ENCODE data around the gene FJX1.

FJX1 gene

GRCh38 chr11:35658020-35658948, 40.0 kb downstream of the FJX1 start:
- Histone ChIP-seq H3K9ac (ENCODE audit: low read length) (no peak overlapping the region), H3K27ac (ENCODE audit: low read depth, low read length, poor library complexity, severe bottlenecking) (no peak overlapping the region), H3F3A (ENCODE audit: insufficient read depth, low read length) (no peaks in the 10 kb centered on the region), H3K36me3 (ENCODE audit: insufficient read depth, low read length) (no peaks in the 10 kb centered on the region; the same call in 1 of the 2 replicates), H3K4me1 (ENCODE audit: insufficient read depth, low read length, severe bottlenecking) (peaks cover 18% of the 10 kb centered on the region), H4K20me1 (ENCODE audit: insufficient read depth, low read length) (no peaks in the 10 kb centered on the region), H3K4me3 (ENCODE audit: low read depth, low read length, poor library complexity, severe bottlenecking) (no peak overlapping the region), H2AFZ (ENCODE audit: low read length) (no peak overlapping the region), H3K27me3 (ENCODE audit: insufficient read depth, low read length) (no peaks in the 10 kb centered on the region), H3K9me3 (ENCODE audit: low read length) (no peaks in the 10 kb centered on the region), H3K79me2 (ENCODE audit: insufficient read depth, low read length) (no peaks in the 10 kb centered on the region), H3K4me2 (ENCODE audit: low read length) (no peak overlapping the region), H3K9me2 (ENCODE audit: low read depth, low read length) (no peaks in the 10 kb centered on the region)
- TF ChIP-seq CTCF (IDR thresholded peaks at IDR 0.05; ENCODE audit: low read length) (no peak), EZH2 (IDR thresholded peaks at IDR 0.05; ENCODE audit: borderline replicate concordance, low read length) (no peak)

- Histone ChIP-seq H2AFZ (ENCODE audit: low read length) (peak overlapping the region; percentile 45; the same call in 1 of the 2 replicates), H3F3A (ENCODE audit: insufficient read depth, low read length) (no peaks in the 10 kb centered on the region), H3K4me2 (ENCODE audit: low read length) (peak overlapping the region; percentile 69), H3K9me2 (ENCODE audit: low read depth, low read length) (no peaks in the 10 kb centered on the region), H3K36me3 (ENCODE audit: insufficient read depth, low read length) (peaks cover 12% of the 10 kb centered on the region), H3K27me3 (ENCODE audit: insufficient read depth, low read length) (no peaks in the 10 kb centered on the region), H3K4me3 (ENCODE audit: low read depth, low read length, poor library complexity, severe bottlenecking) (peak overlapping the region; percentile 60), H3K9me3 (ENCODE audit: low read length) (peaks cover 11% of the 10 kb centered on the region; the same call in 1 of the 2 replicates), H3K4me1 (ENCODE audit: insufficient read depth, low read length, severe bottlenecking) (peaks cover 31% of the 10 kb centered on the region), H3K27ac (ENCODE audit: low read depth, low read length, poor library complexity, severe bottlenecking) (no peak overlapping the region), H3K79me2 (ENCODE audit: insufficient read depth, low read length) (no peaks in the 10 kb centered on the region), H3K9ac (ENCODE audit: low read length) (peak overlapping the region; percentile 46), H4K20me1 (ENCODE audit: insufficient read depth, low read length) (no peaks in the 10 kb centered on the region)
- no peak for TF ChIP-seq EZH2 (IDR thresholded peaks at IDR 0.05; ENCODE audit: borderline replicate concordance, low read length)
- TF ChIP-seq CTCF (IDR thresholded peaks at IDR 0.05; ENCODE audit: low read length), result no peak
These were observed 43.3 kb downstream of the FJX1 start for GRCh38 chr11:35661534-35661933.

- H4K20me1 ChIP-seq (ENCODE audit: insufficient read depth, low read length), result no peaks in the 10 kb centered on the region
- H3K27ac ChIP-seq (ENCODE audit: low read depth, low read length, poor library complexity, severe bottlenecking), result no peak overlapping the region
- peaks cover 11% of the 10 kb centered on the region; the same call in 1 of the 2 replicates for H3K9me3 ChIP-seq (ENCODE audit: low read length)
- no peaks in the 10 kb centered on the region for H3K27me3 ChIP-seq (ENCODE audit: insufficient read depth, low read length)
- H3K4me2 ChIP-seq (ENCODE audit: low read length), result peak overlapping the region; percentile 69
- TF ChIP-seq CTCF (IDR thresholded peaks at IDR 0.05; ENCODE audit: low read length) (no peak), EZH2 (IDR thresholded peaks at IDR 0.05; ENCODE audit: borderline replicate concordance, low read length) (no peak)
- H3K9me2 ChIP-seq (ENCODE audit: low read depth, low read length), result no peaks in the 10 kb centered on the region
- peak overlapping the region; percentile 45; the same call in 1 of the 2 replicates for H2AFZ ChIP-seq (ENCODE audit: low read length)
- H3K36me3 ChIP-seq (ENCODE audit: insufficient read depth, low read length), result peaks cover 12% of the 10 kb centered on the region
- peak overlapping the region; percentile 60 for H3K4me3 ChIP-seq (ENCODE audit: low read depth, low read length, poor library complexity, severe bottlenecking)
- H3K79me2 ChIP-seq (ENCODE audit: insufficient read depth, low read length), result no peaks in the 10 kb centered on the region
- no peaks in the 10 kb centered on the region for H3F3A ChIP-seq (ENCODE audit: insufficient read depth, low read length)
- H3K4me1 ChIP-seq (ENCODE audit: insufficient read depth, low read length, severe bottlenecking), result peaks cover 31% of the 10 kb centered on the region
- peak overlapping the region; percentile 46 for H3K9ac ChIP-seq (ENCODE audit: low read length)
These were observed 43.9 kb downstream of the FJX1 start for GRCh38 chr11:35662061-35662648.
